ENCODE results near the gene EPM2AIP1. TPM values are rescaled to one million over a fixed set of nuclear protein-coding genes. Genes with fewer than 3 reads are reported as not detected.
A peak's percentile ranks its signal among the peaks of the same experiment; 100 is the strongest.

EPM2AIP1 gene
- total and polyA plus RNA-seq, 2 experiments from 2014 or later, result 7.5 to 20.2 TPM

GRCh38 chr3:37030588-37030987, 37.7 kb upstream of the EPM2AIP1 start:
- peaks cover 24% of the 10 kb centered on the region for H3F3A ChIP-seq (ENCODE audit: insufficient read depth)
- H3K79me2 ChIP-seq (ENCODE audit: insufficient read depth), result no peaks in the 10 kb centered on the region; the same call in 1 of the 2 replicates
- peaks cover 15% of the 10 kb centered on the region for H3K36me3 ChIP-seq (ENCODE audit: low read depth)
- H3K27ac ChIP-seq, result peak overlapping the region; percentile 84
- peaks cover 29% of the 10 kb centered on the region for H3K4me1 ChIP-seq (ENCODE audit: insufficient read depth)
- no peaks in the 10 kb centered on the region for H4K20me1 ChIP-seq (ENCODE audit: insufficient read depth)
- H3K4me2 ChIP-seq (ENCODE audit: unreplicated experiment), result peak overlapping the region; percentile 36
- H3K4me3 ChIP-seq, result 0 out of 2 replicates have a peak overlapping the region, but pooled peaks have one; percentile 9
- no peaks in the 10 kb centered on the region for H3K9me2 ChIP-seq (ENCODE audit: insufficient read depth)
- H3K9ac ChIP-seq, result peak overlapping the region; percentile 64
- H3K27me3 ChIP-seq (replicated peaks; ENCODE audit: insufficient read depth), result no peaks in the 10 kb centered on the region
- peak overlapping the region; percentile 67 for H2AFZ ChIP-seq
- 3 to 6% methylated on average over 3 of the region's 3 CpGs for WGBS, 2 experiments (ENCODE audit: low coverage in 1 of 2, low lambda C conversion rate in 2 of 2, missing lambda C conversion rate in 2 of 2)
- TF ChIP-seq EZH2 (IDR thresholded peaks at IDR 0.05; ENCODE audit: insufficient read depth, poor library complexity, severe bottlenecking) (no peak), EZH2phosphoT487 (IDR thresholded peaks at IDR 0.05; ENCODE audit: insufficient read depth, low read depth) (no peak)
- in situ Hi-C loops (cut with MboI), result no loop called here
- peak; percentile 40 for DNase-seq
- no peaks in the 10 kb centered on the region for H3K9me3 ChIP-seq (ENCODE audit: low read depth)

DNA sequence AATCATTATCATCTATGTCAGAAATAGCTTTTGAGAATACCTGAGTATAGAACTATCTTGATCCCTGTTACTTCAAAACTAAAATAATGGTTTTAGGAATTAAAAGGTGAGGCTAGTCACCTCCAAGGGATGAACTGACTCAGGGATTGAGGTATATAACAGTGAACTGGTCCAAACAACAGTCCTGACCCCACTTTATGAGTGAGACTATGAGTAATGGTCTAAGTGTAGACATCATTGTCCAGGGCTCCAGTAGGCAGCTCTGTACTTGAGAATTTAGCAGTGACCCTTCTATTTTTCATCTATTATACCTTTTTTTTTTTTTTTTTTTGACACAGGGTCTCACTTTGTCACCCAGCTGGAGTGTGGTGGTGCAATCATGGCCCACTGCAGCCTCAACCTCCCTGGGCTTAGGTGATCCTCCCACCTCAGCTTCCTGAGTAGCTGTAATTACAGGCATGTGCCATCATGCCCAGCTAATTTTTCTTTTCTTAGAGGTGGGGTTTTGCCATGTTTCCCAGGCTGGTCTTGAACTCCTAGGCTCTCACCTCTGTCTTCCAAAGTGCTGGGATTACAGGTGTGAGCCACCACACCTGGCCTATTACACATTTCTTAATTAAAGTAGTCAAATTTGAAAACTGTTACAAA, 36.7 kb upstream of the EPM2AIP1 start:
- DNase-seq, result peak; percentile 51
- Histone ChIP-seq H3K27ac (peak overlapping the region; percentile 84), H3K4me2 (ENCODE audit: unreplicated experiment) (peak overlapping the region; percentile 36), H3F3A (ENCODE audit: insufficient read depth) (peaks cover 24% of the 10 kb centered on the region), H4K20me1 (ENCODE audit: insufficient read depth) (no peaks in the 10 kb centered on the region), H3K27me3 (replicated peaks; ENCODE audit: insufficient read depth) (no peaks in the 10 kb centered on the region), H3K36me3 (ENCODE audit: low read depth) (peaks cover 17% of the 10 kb centered on the region), H3K9me2 (ENCODE audit: insufficient read depth) (no peaks in the 10 kb centered on the region), H3K4me3 (no peak overlapping the region), H3K9ac (peak overlapping the region; percentile 64), H2AFZ (peak overlapping the region; percentile 67), H3K9me3 (ENCODE audit: low read depth) (no peaks in the 10 kb centered on the region), H3K79me2 (ENCODE audit: insufficient read depth) (no peaks in the 10 kb centered on the region; the same call in 1 of the 2 replicates), H3K4me1 (ENCODE audit: insufficient read depth) (peaks cover 29% of the 10 kb centered on the region)
- TF ChIP-seq EZH2 (IDR thresholded peaks at IDR 0.05; ENCODE audit: insufficient read depth, poor library complexity, severe bottlenecking), result no peak
- TF ChIP-seq EZH2phosphoT487 (IDR thresholded peaks at IDR 0.05; ENCODE audit: insufficient read depth, low read depth), result no peak
- in situ Hi-C loops (cut with MboI), result no loop called here

GRCh38 chr3:37029111-37029510, 36.2 kb upstream of the EPM2AIP1 start:
- H3K4me2 ChIP-seq (ENCODE audit: unreplicated experiment), result no peak overlapping the region
- H4K20me1 ChIP-seq (ENCODE audit: insufficient read depth), result no peaks in the 10 kb centered on the region
- in situ Hi-C loops (cut with MboI), result no loop called here
- no peak for TF ChIP-seq EZH2 (IDR thresholded peaks at IDR 0.05; ENCODE audit: insufficient read depth, poor library complexity, severe bottlenecking)
- TF ChIP-seq EZH2phosphoT487 (IDR thresholded peaks at IDR 0.05; ENCODE audit: insufficient read depth, low read depth), result no peak
- H3F3A ChIP-seq (ENCODE audit: insufficient read depth), result peaks cover 24% of the 10 kb centered on the region
- no peaks in the 10 kb centered on the region for H3K9me3 ChIP-seq (ENCODE audit: low read depth)
- peaks cover 29% of the 10 kb centered on the region for H3K4me1 ChIP-seq (ENCODE audit: insufficient read depth)
- H3K36me3 ChIP-seq (ENCODE audit: low read depth), result peaks cover 18% of the 10 kb centered on the region
- no peak overlapping the region for H3K4me3 ChIP-seq
- 100% methylated on average over 1 of the region's 1 CpG for WGBS, 2 experiments (ENCODE audit: low coverage in 1 of 2, low lambda C conversion rate in 2 of 2, missing lambda C conversion rate in 2 of 2)
- H3K27me3 ChIP-seq (replicated peaks; ENCODE audit: insufficient read depth), result no peaks in the 10 kb centered on the region
- no peak for DNase-seq
- no peaks in the 10 kb centered on the region for H3K9me2 ChIP-seq (ENCODE audit: insufficient read depth)
- no peak overlapping the region for H3K9ac ChIP-seq
- peak overlapping the region; percentile 84 for H3K27ac ChIP-seq
- H2AFZ ChIP-seq, result no peak overlapping the region
- no peaks in the 10 kb centered on the region; the same call in 1 of the 2 replicates for H3K79me2 ChIP-seq (ENCODE audit: insufficient read depth)

- H2AFZ ChIP-seq, result no peak overlapping the region
- H3K79me2 ChIP-seq (ENCODE audit: insufficient read depth), result no peaks in the 10 kb centered on the region; the same call in 1 of the 2 replicates
- no peaks in the 10 kb centered on the region for H3K9me2 ChIP-seq (ENCODE audit: insufficient read depth)
- no peak for DNase-seq
- H3K27me3 ChIP-seq (replicated peaks; ENCODE audit: insufficient read depth), result no peaks in the 10 kb centered on the region
- TF ChIP-seq EZH2phosphoT487 (IDR thresholded peaks at IDR 0.05; ENCODE audit: insufficient read depth, low read depth) (no peak), EZH2 (IDR thresholded peaks at IDR 0.05; ENCODE audit: insufficient read depth, poor library complexity, severe bottlenecking) (no peak)
- H3K36me3 ChIP-seq (ENCODE audit: low read depth), result peaks cover 17% of the 10 kb centered on the region; the same call in 1 of the 2 replicates
- H4K20me1 ChIP-seq (ENCODE audit: insufficient read depth), result no peaks in the 10 kb centered on the region
- peaks cover 24% of the 10 kb centered on the region for H3F3A ChIP-seq (ENCODE audit: insufficient read depth)
- H3K4me2 ChIP-seq (ENCODE audit: unreplicated experiment), result no peak overlapping the region
- WGBS, 2 experiments (ENCODE audit: low coverage in 1 of 2, low lambda C conversion rate in 2 of 2, missing lambda C conversion rate in 2 of 2), result 100% methylated on average over 1 of the region's 1 CpG
- in situ Hi-C loops (cut with MboI), result no loop called here
- H3K4me1 ChIP-seq (ENCODE audit: insufficient read depth), result peaks cover 29% of the 10 kb centered on the region
- no peaks in the 10 kb centered on the region for H3K9me3 ChIP-seq (ENCODE audit: low read depth)
- no peak overlapping the region for H3K4me3 ChIP-seq
- H3K27ac ChIP-seq, result no peak overlapping the region
- no peak overlapping the region for H3K9ac ChIP-seq
Observed at GRCh38 chr3:37028329-37028728, 35.4 kb upstream of the EPM2AIP1 start.
